ENCODE data around the gene MXI1. TPM values are rescaled to one million over a fixed set of nuclear protein-coding genes. Genes with fewer than 3 reads are reported as not detected.
A peak's percentile ranks its signal among the peaks of the same experiment; 100 is the strongest.
"Not testable (repeated sequence)": the region's sequence is repeated elsewhere in the genome, so short reads cannot be mapped to it uniquely, and the experiment has no call there.

MXI1 gene
- total RNA-seq, 2 experiments from 2014 or later = 11.7 to 22.3 TPM

DNA sequence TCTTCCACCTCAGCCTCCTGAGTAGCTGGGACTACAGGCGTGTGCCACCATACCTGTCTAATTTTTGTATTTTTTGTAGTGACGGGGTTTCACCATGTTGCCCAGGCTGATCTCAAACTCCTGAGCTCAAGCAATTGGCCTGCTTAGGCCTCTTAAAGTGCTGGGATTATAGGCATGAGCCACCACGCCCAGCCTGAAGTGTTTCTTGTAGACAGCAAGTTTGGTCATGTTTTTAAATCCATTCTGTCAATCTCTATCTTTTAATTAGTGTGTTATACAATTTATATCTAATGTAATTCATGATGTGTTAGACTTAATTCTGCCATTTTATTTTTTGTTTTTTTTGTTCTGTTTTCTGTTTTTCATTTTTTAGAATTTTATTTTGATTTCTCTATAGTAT, 17.2 kb upstream of the MXI1 start:
- CTCF ChIA-PET (ENCODE audit: unreplicated experiment) = no interaction called here
- H3K4me1 ChIP-seq (ENCODE audit: insufficient read depth, low read length, poor library complexity, severe bottlenecking) = no peaks in the 10 kb centered on the region
- DNase-seq (ENCODE audit: low spot score) = no peak
- peaks cover 11% of the 10 kb centered on the region for H3K9me3 ChIP-seq (ENCODE audit: low read length)
- H3K36me3 ChIP-seq (ENCODE audit: insufficient read depth, low read length) = no peaks in the 10 kb centered on the region
- H3K9me2 ChIP-seq (ENCODE audit: insufficient read depth, low read length) = no peaks in the 10 kb centered on the region
- POLR2A ChIA-PET = interaction anchor here (0.5 to 1.5 kb wide), 4 partner anchors 10 to 291 kb away, joined by 3 to 6 read pairs (median 3); no protein-coding TSS in a partner anchor
- H3K4me2 ChIP-seq (ENCODE audit: low read length) = no peak overlapping the region
- intact Hi-C loops (cut with micrococcal nuclease; ENCODE audit: unreplicated experiment) = no loop called here
- no peaks in the 10 kb centered on the region for H4K20me1 ChIP-seq (ENCODE audit: insufficient read depth, low read length)
- no peak overlapping the region for H2AFZ ChIP-seq (ENCODE audit: low read length)
- no peak overlapping the region for H3K27ac ChIP-seq (ENCODE audit: low read depth, low read length, poor library complexity, severe bottlenecking)
- BruUV-seq (replicated peaks) = no TSS peak
- H3K4me3 ChIP-seq (ENCODE audit: low read depth, low read length, poor library complexity, severe bottlenecking) = no peak overlapping the region
- TF ChIP-seq, protein P1, sequence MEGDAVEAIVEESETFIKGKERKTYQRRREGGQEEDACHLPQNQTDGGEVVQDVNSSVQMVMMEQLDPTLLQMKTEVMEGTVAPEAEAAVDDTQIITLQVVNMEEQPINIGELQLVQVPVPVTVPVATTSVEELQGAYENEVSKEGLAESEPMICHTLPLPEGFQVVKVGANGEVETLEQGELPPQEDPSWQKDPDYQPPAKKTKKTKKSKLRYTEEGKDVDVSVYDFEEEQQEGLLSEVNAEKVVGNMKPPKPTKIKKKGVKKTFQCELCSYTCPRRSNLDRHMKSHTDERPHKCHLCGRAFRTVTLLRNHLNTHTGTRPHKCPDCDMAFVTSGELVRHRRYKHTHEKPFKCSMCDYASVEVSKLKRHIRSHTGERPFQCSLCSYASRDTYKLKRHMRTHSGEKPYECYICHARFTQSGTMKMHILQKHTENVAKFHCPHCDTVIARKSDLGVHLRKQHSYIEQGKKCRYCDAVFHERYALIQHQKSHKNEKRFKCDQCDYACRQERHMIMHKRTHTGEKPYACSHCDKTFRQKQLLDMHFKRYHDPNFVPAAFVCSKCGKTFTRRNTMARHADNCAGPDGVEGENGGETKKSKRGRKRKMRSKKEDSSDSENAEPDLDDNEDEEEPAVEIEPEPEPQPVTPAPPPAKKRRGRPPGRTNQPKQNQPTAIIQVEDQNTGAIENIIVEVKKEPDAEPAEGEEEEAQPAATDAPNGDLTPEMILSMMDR (conservative IDR thresholded peaks at IDR 0.05; ENCODE audit: low read length) = no peak
- no peak for TF ChIP-seq EZH2phosphoT487 (IDR thresholded peaks at IDR 0.05; ENCODE audit: borderline replicate concordance, low read depth, low read length)
- H3K79me2 ChIP-seq (ENCODE audit: insufficient read depth, low read depth, low read length) = no peaks in the 10 kb centered on the region

DNA sequence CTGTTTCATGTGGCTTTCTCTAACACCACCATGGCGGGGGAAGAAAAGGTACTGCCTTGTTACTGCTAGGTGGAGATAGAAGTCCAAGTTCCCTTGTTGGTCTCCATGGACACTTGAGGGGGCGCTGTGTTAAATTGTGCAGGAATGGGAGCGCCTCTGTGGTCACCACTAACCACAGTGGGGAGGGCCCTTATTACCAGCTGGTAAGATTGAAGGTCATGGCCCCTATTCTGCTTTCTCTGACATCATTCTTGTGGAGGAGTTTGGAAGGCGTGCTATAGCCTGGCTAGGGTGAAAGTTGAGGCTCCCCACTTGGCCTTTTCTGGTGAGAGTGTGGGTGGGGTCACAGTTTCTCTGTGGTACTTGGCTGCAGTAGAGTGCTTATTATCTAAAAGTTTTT, 14.9 kb upstream of the MXI1 start:
- no peak overlapping the region for H3K27ac ChIP-seq (ENCODE audit: low read depth, low read length, poor library complexity, severe bottlenecking)
- no peaks in the 10 kb centered on the region for H3K36me3 ChIP-seq (ENCODE audit: insufficient read depth, low read length)
- CTCF ChIA-PET (ENCODE audit: unreplicated experiment) = no interaction called here
- DNase-seq (ENCODE audit: low spot score) = no peak
- H3K4me3 ChIP-seq (ENCODE audit: low read depth, low read length, poor library complexity, severe bottlenecking) = no peak overlapping the region
- intact Hi-C loops (cut with micrococcal nuclease; ENCODE audit: unreplicated experiment) = no loop called here
- H3K4me1 ChIP-seq (ENCODE audit: insufficient read depth, low read length, poor library complexity, severe bottlenecking) = no peaks in the 10 kb centered on the region
- peaks cover 11% of the 10 kb centered on the region for H3K9me3 ChIP-seq (ENCODE audit: low read length)
- no peaks in the 10 kb centered on the region for H3K79me2 ChIP-seq (ENCODE audit: insufficient read depth, low read depth, low read length)
- TF ChIP-seq, protein P1 (conservative IDR thresholded peaks at IDR 0.05; ENCODE audit: low read length) = peak; percentile 49; the same call in 1 of the 2 replicates
- no peak for TF ChIP-seq EZH2phosphoT487 (IDR thresholded peaks at IDR 0.05; ENCODE audit: borderline replicate concordance, low read depth, low read length)
- POLR2A ChIA-PET = no interaction called here
- no peaks in the 10 kb centered on the region for H4K20me1 ChIP-seq (ENCODE audit: insufficient read depth, low read length)
- no peak overlapping the region for H2AFZ ChIP-seq (ENCODE audit: low read length)
- no peak overlapping the region for H3K4me2 ChIP-seq (ENCODE audit: low read length)
- H3K9me2 ChIP-seq (ENCODE audit: insufficient read depth, low read length) = no peaks in the 10 kb centered on the region
- no TSS peak for BruUV-seq (replicated peaks)

DNA sequence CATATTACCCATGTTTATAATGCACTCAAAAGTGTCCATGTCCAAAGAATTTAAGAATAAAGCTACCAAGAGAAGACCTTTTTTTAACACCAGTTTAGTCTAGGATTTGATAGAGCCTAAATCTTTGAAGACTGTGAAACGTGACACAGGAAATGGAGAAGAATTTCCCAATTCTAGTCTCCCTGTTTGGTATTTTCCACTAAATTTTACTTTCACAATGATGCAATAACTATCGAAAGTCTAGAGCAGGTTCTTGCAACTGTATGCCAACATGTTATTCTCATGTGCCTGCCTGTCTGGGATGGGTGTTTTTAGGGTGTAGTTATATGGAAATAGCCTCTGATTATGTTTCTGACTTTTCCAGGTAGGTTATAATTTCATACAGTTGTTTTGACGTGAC, 6.9 kb upstream of the MXI1 start:
- no peak overlapping the region for H3K27ac ChIP-seq (ENCODE audit: low read depth, low read length, poor library complexity, severe bottlenecking)
- no peaks in the 10 kb centered on the region for H3K9me2 ChIP-seq (ENCODE audit: insufficient read depth, low read length)
- POLR2A ChIA-PET = interaction anchor here (0.5 to 1.8 kb wide), 2 partner anchors 9 to 74 kb away, joined by 4 to 6 read pairs; no protein-coding TSS in a partner anchor
- intact Hi-C loops (cut with micrococcal nuclease; ENCODE audit: unreplicated experiment) = no loop called here
- no peak overlapping the region for H3K4me3 ChIP-seq (ENCODE audit: low read depth, low read length, poor library complexity, severe bottlenecking)
- no peaks in the 10 kb centered on the region for H3K79me2 ChIP-seq (ENCODE audit: insufficient read depth, low read depth, low read length)
- H3K9me3 ChIP-seq (ENCODE audit: low read length) = no peaks in the 10 kb centered on the region
- no peaks in the 10 kb centered on the region for H3K36me3 ChIP-seq (ENCODE audit: insufficient read depth, low read length)
- no peaks in the 10 kb centered on the region for H4K20me1 ChIP-seq (ENCODE audit: insufficient read depth, low read length)
- CTCF ChIA-PET (ENCODE audit: unreplicated experiment) = no interaction called here
- DNase-seq (ENCODE audit: low spot score) = no peak
- H3K4me2 ChIP-seq (ENCODE audit: low read length) = no peak overlapping the region
- no TSS peak for BruUV-seq (replicated peaks)
- TF ChIP-seq EZH2phosphoT487 (IDR thresholded peaks at IDR 0.05; ENCODE audit: borderline replicate concordance, low read depth, low read length) = no peak
- TF ChIP-seq, protein P1 (conservative IDR thresholded peaks at IDR 0.05; ENCODE audit: low read length) = no peak
- H3K4me1 ChIP-seq (ENCODE audit: insufficient read depth, low read length, poor library complexity, severe bottlenecking) = no peaks in the 10 kb centered on the region
- no peak overlapping the region for H2AFZ ChIP-seq (ENCODE audit: low read length)

DNA sequence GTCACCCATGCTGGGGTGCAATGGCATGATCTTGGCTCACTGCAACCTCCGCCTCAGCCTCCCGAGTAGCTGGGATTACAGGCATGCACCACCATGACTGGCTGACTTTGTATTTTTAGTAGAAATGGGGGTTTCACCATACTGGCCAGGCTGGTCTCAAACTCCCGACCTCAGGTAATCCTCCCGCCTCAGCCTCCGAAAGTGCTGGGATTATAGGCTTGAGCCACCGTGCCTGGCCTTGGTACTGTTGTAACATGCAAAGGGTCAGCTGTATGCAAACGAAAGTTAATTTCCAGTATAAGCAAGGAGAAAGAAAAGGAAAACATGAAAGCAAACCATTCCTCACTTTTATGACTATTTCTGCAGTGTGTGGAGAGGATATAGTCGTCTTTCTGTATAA, 6.4 kb upstream of the MXI1 start:
- intact Hi-C loops (cut with micrococcal nuclease; ENCODE audit: unreplicated experiment); H3K4me2 ChIP-seq (ENCODE audit: low read length); H2AFZ ChIP-seq (ENCODE audit: low read length); H3K27ac ChIP-seq (ENCODE audit: low read depth, low read length, poor library complexity, severe bottlenecking); H3K9me3 ChIP-seq (ENCODE audit: low read length); H3K9me2 ChIP-seq (ENCODE audit: insufficient read depth, low read length); CTCF ChIA-PET (ENCODE audit: unreplicated experiment); BruUV-seq (replicated peaks); H3K36me3 ChIP-seq (ENCODE audit: insufficient read depth, low read length); H3K79me2 ChIP-seq (ENCODE audit: insufficient read depth, low read depth, low read length); DNase-seq (ENCODE audit: low spot score); H3K4me3 ChIP-seq (ENCODE audit: low read depth, low read length, poor library complexity, severe bottlenecking); H3K4me1 ChIP-seq (ENCODE audit: insufficient read depth, low read length, poor library complexity, severe bottlenecking); H4K20me1 ChIP-seq (ENCODE audit: insufficient read depth, low read length): not testable (repeated sequence)
- POLR2A ChIA-PET = interaction anchor here (0.5 to 1.8 kb wide), 2 partner anchors 10 to 73 kb away, joined by 4 to 6 read pairs; no protein-coding TSS in a partner anchor

Data from OCI-LY7 (cell line).